ENCODE measurements around the gene MSRB3.

MSRB3 gene

DNA sequence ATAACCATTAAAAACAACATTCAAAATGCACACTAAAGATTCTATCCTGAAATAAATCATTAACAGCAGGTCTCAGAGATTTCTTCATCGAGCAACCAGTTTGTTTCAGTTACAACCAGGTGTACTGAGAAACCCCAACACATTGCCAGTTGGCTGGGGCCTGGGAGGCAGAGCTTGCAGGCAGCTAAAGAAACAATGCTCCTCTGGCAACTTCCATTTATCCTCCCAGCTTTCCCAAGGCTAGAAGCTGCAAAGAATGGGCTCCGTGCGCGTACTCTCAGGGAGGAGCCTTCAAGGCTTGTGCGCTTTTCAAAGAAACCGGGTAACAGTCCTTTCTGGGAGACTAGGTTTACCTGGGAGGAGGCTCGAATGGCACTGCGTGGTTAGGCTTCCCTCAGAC, 181.6 kb downstream of the MSRB3 start:
- H3K27me3 ChIP-seq (replicated peaks), result no peaks in the 10 kb centered on the region
- H3K27ac ChIP-seq, result no peak overlapping the region
- in situ Hi-C loops (cut with HindIII; ENCODE audit: low pct_ligation_motif_present, low sequenced_read_pairs), result no loop called here
- H3K4me3 ChIP-seq (ENCODE audit: low read depth, low read length), result no peak overlapping the region
- TF ChIP-seq, protein P1, sequence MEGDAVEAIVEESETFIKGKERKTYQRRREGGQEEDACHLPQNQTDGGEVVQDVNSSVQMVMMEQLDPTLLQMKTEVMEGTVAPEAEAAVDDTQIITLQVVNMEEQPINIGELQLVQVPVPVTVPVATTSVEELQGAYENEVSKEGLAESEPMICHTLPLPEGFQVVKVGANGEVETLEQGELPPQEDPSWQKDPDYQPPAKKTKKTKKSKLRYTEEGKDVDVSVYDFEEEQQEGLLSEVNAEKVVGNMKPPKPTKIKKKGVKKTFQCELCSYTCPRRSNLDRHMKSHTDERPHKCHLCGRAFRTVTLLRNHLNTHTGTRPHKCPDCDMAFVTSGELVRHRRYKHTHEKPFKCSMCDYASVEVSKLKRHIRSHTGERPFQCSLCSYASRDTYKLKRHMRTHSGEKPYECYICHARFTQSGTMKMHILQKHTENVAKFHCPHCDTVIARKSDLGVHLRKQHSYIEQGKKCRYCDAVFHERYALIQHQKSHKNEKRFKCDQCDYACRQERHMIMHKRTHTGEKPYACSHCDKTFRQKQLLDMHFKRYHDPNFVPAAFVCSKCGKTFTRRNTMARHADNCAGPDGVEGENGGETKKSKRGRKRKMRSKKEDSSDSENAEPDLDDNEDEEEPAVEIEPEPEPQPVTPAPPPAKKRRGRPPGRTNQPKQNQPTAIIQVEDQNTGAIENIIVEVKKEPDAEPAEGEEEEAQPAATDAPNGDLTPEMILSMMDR (IDR thresholded peaks at IDR 0.05; ENCODE audit: low read depth, low read length, missing control alignments), result no peak
- no peaks in the 10 kb centered on the region for H3K36me3 ChIP-seq (replicated peaks)
- DNase-seq, result no peak

DNA sequence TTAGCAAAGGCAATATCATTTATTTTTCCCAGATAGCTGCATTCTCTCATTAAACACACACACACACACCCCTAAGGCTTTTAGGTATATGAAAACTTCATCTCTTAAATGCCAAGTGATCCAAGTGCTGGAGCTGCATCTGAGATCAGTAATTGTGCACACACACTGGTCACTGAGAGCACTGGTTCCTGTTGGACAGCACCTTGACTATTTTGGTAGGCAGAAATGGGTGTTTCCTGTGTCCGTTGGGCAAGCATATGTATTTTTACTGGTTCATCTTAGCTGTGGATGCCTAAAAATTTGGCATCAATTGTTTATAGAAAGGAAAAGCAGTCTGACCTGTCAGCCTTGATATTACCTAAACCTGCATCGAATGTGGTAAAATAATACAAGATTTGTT, 182.5 kb downstream of the MSRB3 start:
- no peak for DNase-seq
- no peaks in the 10 kb centered on the region for H3K36me3 ChIP-seq (replicated peaks)
- no peak overlapping the region for H3K27ac ChIP-seq
- no peaks in the 10 kb centered on the region for H3K27me3 ChIP-seq (replicated peaks)
- in situ Hi-C loops (cut with HindIII; ENCODE audit: low pct_ligation_motif_present, low sequenced_read_pairs), result no loop called here
- TF ChIP-seq, protein P1 (IDR thresholded peaks at IDR 0.05; ENCODE audit: low read depth, low read length, missing control alignments), result no peak
- no peak overlapping the region for H3K4me3 ChIP-seq (ENCODE audit: low read depth, low read length)

DNA sequence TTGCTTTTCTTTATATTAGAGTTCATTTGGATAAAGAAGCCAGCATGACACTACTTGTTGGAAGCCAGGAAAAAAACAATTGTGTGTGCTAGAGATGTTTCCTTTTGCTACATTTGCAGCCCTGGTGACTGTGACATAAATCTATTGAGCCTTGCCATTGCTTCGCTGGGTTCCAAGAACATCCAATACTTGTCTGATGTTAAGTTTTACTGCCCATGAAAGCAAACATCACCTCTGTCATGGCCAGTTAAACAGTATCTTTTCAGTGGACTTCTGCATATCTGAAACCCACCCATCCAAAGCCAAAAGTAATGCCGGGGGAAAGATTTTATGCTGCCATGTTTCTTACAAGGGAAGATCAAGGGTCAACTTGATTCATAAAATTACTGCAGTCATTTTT, 184.0 kb downstream of the MSRB3 start:
- in situ Hi-C loops (cut with HindIII; ENCODE audit: low pct_ligation_motif_present, low sequenced_read_pairs), result no loop called here

DNA sequence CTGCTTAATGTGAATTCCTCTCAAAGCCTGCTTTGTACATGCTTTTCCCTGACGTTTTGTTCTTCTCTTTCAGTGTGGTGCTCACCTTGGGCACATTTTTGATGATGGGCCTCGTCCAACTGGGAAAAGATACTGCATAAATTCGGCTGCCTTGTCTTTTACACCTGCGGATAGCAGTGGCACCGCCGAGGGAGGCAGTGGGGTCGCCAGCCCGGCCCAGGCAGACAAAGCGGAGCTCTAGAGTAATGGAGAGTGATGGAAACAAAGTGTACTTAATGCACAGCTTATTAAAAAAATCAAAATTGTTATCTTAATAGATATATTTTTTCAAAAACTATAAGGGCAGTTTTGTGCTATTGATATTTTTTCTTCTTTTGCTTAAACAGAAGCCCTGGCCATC, 184.6 kb downstream of the MSRB3 start:
- TF ChIP-seq, protein P1 (IDR thresholded peaks at IDR 0.05; ENCODE audit: low read depth, low read length, missing control alignments), result no peak
- in situ Hi-C loops (cut with HindIII; ENCODE audit: low pct_ligation_motif_present, low sequenced_read_pairs), result no loop called here
- no peak overlapping the region for H3K4me3 ChIP-seq (ENCODE audit: low read depth, low read length)
- no peaks in the 10 kb centered on the region for H3K36me3 ChIP-seq (replicated peaks)
- H3K27me3 ChIP-seq (replicated peaks), result no peaks in the 10 kb centered on the region
- no peak overlapping the region for H3K27ac ChIP-seq
- no peak for DNase-seq

More for the DNA sequence above, 184.0 kb downstream of the MSRB3 start:
- TF ChIP-seq, protein P1 (IDR thresholded peaks at IDR 0.05; ENCODE audit: low read depth, low read length, missing control alignments), result no peak
- H3K27ac ChIP-seq, result no peak overlapping the region
- no peaks in the 10 kb centered on the region for H3K36me3 ChIP-seq (replicated peaks)
- no peak overlapping the region for H3K4me3 ChIP-seq (ENCODE audit: low read depth, low read length)
- H3K27me3 ChIP-seq (replicated peaks), result no peaks in the 10 kb centered on the region
- no peak for DNase-seq

DNA sequence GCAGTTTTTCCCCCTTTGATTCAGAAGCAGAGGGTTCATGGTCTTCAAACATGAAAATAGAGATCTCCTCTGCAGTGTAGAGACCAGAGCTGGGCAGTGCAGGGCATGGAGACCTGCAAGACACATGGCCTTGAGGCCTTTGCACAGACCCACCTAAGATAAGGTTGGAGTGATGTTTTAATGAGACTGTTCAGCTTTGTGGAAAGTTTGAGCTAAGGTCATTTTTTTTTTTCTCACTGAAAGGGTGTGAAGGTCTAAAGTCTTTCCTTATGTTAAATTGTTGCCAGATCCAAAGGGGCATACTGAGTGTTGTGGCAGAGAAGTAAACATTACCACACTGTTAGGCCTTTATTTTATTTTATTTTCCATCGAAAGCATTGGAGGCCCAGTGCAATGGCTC, 185.1 kb downstream of the MSRB3 start:
- H3K36me3 ChIP-seq (replicated peaks), result no peaks in the 10 kb centered on the region
- no peak overlapping the region for H3K4me3 ChIP-seq (ENCODE audit: low read depth, low read length)
- H3K27me3 ChIP-seq (replicated peaks), result no peaks in the 10 kb centered on the region
- no peak for DNase-seq
- TF ChIP-seq, protein P1 (IDR thresholded peaks at IDR 0.05; ENCODE audit: low read depth, low read length, missing control alignments), result no peak
- in situ Hi-C loops (cut with HindIII; ENCODE audit: low pct_ligation_motif_present, low sequenced_read_pairs), result no loop called here
- no peak overlapping the region for H3K27ac ChIP-seq

GRCh38 chr12:65464930-65465329, 186.4 kb downstream of the MSRB3 start:
- DNase-seq, result peak; percentile 84
- no peaks in the 10 kb centered on the region for H3K36me3 ChIP-seq (replicated peaks)
- TF ChIP-seq, protein P1 (IDR thresholded peaks at IDR 0.05; ENCODE audit: low read depth, low read length, missing control alignments), result no peak
- no peaks in the 10 kb centered on the region for H3K27me3 ChIP-seq (replicated peaks)
- in situ Hi-C loops (cut with HindIII; ENCODE audit: low pct_ligation_motif_present, low sequenced_read_pairs), result no loop called here
- no peak overlapping the region for H3K4me3 ChIP-seq (ENCODE audit: low read depth, low read length)
- no peak overlapping the region for H3K27ac ChIP-seq

Data from brain microvascular endothelial cell (primary cell).